Measurements from ENCODE around the gene ACTN4.

Gene ACTN4

DNA sequence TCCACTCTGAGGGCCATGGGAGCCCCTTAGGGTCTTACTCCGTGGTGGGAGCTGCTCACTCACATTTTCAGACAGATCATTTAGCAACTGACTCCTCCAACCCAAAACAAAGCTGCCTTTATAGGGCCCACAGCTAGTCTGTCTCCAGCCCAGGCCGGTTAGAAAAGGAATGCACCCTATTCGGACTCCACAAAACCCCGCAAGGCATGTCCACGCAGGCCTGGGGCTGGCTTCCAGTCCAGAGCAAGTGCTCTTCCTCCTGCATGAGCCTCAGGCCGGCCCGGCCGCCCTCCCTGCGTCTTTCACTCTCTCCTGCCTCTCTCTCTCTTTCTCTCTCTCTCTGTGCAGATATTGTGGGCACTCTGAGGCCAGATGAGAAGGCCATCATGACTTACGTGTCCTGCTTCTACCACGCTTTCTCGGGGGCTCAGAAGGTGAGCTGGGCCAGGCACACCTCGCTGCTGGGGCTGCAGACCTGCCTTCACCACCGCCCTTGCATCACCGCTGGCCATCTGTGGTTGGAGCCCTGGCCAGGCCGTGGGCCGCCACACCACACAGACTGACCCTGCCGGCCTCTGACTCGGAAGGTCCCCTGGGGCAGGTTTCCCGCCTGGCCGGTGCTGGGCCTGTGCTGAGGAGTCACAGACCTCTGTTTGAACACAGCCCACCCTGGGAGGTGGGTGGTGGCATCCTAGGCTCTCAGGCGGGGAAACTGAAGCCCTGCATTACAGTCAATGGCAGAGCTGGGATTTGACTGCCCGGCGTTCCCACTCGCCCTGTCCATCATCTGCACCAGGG is 63.7 kb downstream of the ACTN4 start:
- no peak for TF ChIP-seq CTCF (IDR thresholded peaks at IDR 0.05; ENCODE audit: extremely low read depth, missing control alignments)

GRCh38 chr19:38711726-38712153 is 64.3 kb downstream of the ACTN4 start:
- DNase-seq (ENCODE audit: low spot score), result no peak
- no peak for TF ChIP-seq CTCF (IDR thresholded peaks at IDR 0.05; ENCODE audit: extremely low read depth, missing control alignments)

More for the DNA sequence above, 63.7 kb downstream of the ACTN4 start:
- no peak for DNase-seq (ENCODE audit: low spot score)

- no peak for TF ChIP-seq CTCF (IDR thresholded peaks at IDR 0.05; ENCODE audit: extremely low read depth, missing control alignments)
- DNase-seq (ENCODE audit: low spot score), result no peak
These were observed 64.8 kb downstream of the ACTN4 start for GRCh38 chr19:38712161-38712748.

DNA sequence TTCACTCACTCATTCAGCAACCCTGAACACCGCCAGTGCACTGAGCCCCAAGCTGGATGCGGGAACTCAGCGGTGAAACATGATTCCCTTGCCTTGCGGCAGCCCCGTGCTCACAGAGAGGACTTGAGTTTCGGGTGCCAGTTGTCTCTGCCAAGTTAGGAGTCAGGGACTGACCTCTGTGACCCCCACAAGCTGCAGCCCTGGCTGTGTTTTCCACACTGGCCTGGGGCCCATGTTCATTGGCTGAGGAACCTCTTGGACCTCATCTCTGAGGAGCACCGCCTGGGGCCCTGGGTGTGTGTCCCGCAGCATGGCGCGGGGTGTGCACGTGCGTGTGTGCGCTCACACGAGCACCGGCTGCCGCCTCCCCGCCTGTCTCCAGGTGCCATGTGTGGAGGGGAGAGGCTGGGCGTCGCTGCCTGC is 65.8 kb downstream of the ACTN4 start:
- no peak for TF ChIP-seq CTCF (IDR thresholded peaks at IDR 0.05; ENCODE audit: extremely low read depth, missing control alignments)
- DNase-seq (ENCODE audit: low spot score), result no peak

DNA sequence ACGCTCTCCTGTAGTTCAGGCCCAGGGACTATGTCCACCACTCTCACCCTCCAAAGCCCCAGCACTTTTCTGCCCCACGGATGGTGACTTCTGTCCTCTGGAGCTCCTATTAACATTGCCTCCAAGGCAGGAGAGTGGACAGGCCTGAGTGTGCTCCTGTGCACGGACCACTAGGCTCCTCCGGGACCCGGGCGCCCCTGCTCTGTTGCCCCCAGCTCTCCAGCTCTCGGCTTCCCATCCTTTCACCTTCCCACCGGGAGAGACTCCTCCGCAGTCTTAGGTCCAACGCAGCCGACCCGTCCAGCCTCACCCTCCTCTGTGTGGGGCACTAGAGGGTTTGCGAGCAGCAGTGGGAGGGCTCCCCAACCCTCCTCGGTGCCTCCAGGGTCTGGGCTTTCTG is 66.4 kb downstream of the ACTN4 start:
- no peak for TF ChIP-seq CTCF (IDR thresholded peaks at IDR 0.05; ENCODE audit: extremely low read depth, missing control alignments)
- DNase-seq (ENCODE audit: low spot score), result no peak

DNA sequence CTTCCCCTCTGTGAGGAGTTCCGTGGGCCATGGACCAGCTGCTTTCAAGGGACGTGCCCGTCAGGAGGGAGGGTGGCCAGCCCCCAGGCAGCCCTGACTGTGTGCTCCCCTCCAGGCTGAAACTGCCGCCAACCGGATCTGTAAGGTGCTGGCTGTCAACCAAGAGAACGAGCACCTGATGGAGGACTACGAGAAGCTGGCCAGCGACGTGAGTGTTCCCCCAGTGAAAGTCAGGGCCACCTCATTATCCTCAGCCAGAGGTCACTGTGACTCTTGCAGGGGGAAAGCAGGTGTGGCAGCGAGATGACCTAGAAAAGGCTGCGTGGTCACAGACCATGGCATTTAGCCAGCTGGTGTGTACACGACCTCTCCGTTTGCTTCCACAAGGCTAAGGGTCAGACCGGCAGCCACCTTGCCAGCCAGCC is 66.9 kb downstream of the ACTN4 start:
- no peak for TF ChIP-seq CTCF (IDR thresholded peaks at IDR 0.05; ENCODE audit: extremely low read depth, missing control alignments)

GRCh38 chr19:38715555-38715954 is 68.1 kb downstream of the ACTN4 start:
- TF ChIP-seq CTCF (IDR thresholded peaks at IDR 0.05; ENCODE audit: extremely low read depth, missing control alignments), result no peak
- DNase-seq (ENCODE audit: low spot score), result no peak

More for the DNA sequence above, 66.9 kb downstream of the ACTN4 start:
- DNase-seq (ENCODE audit: low spot score), result no peak

Measured in GM20000 (cell line).